K562 (cell line): ENCODE measurements around the gene GPX2. TPM values are rescaled to one million over a fixed set of nuclear protein-coding genes. Genes with fewer than 3 reads are reported as not detected.

ENCODE experiments used
- ATF1 ChIP-seq, 2 experiments: fragments of 450-650 bp in 1 of 2; IDR thresholded peaks; 2 replicates each; pipeline ENCODE4 v1.6.1; 2016; ENCODE audit warnings: missing compliant biosample characterization in 1 of 2, missing genetic modification characterization in 1 of 2
- ATF4 ChIP-seq: fragments of 450-650 bp; formaldehyde crosslinking; IDR thresholded peaks from 2 replicates; pipeline ENCODE4 v1.4.0; 2022; ENCODE audit warnings: mild to moderate bottlenecking, moderate library complexity
- CREB3L1 ChIP-seq: fragments of 450-650 bp; IDR thresholded peaks from 2 replicates; pipeline ENCODE4 v1.6.1; 2014; ENCODE audit warnings: low read depth, mild to moderate bottlenecking, moderate library complexity, borderline replicate concordance
- TAF7 ChIP-seq: fragments of 450-650 bp; IDR thresholded peaks from 2 replicates; pipeline ENCODE4 v1.6.1; 2016; ENCODE audit warnings: missing genetic modification characterization, missing compliant biosample characterization
- TRIM25 ChIP-seq: fragments of 450-650 bp; IDR thresholded peaks from 2 replicates; pipeline ENCODE4 v1.7.0; 2016; ENCODE audit warnings: borderline replicate concordance
- WHSC1 ChIP-seq: IDR thresholded peaks from one replicate; pipeline ENCODE4 v1.6.1; 2012; ENCODE audit warnings: low read length, control low read depth, inconsistent platforms
- polyA plus RNA-seq, 8 experiments: library from polyadenylated mRNA; depleted of rRNA in 4 of 8; stranded (reverse) in 5 of 8; unstranded in 3 of 8; fragments of >200 nt; fragmentation: Nextera tagmentation in 2 of 8; fragmentation: Illumina TruSeq in 1 of 8; extraction: Ambion mirVana in 2 of 8; extraction: Trizol in 1 of 8; gene quantifications; 2 replicates each; pipeline versions ENCODE4 v1.2.1 to v1.2.3, GENCODE V29; 2011 to 2014; ENCODE audit warnings: inconsistent platforms in 1 of 8, missing spikeins in 1 of 8
- total RNA-seq, 7 experiments: library from RNA; depleted of rRNA in 6 of 7; stranded (reverse); fragments of >200 nt in 6 of 7; fragmentation: Illumina TruSeq in 2 of 7; extraction: Trizol in 2 of 7; gene quantifications; 2 replicates each; pipeline versions ENCODE4 v1.2.1 to v1.2.3, GENCODE V29; 2011 to 2021; ENCODE audit warnings: low replicate concordance in 1 of 7
- TF ChIP-seq, protein P1 (sequence below): fragments of 450-650 bp; IDR thresholded peaks from 2 replicates; pipeline ENCODE4 v1.6.1; 2018; ENCODE audit not compliant: partially characterized antibody
- TF ChIP-seq, protein P2 (sequence below): sonication (generic); formaldehyde crosslinking; IDR thresholded peaks from 2 replicates; pipeline ENCODE4 v1.9.0; 2022; ENCODE audit warnings: mild to moderate bottlenecking, missing genetic modification reagents

Gene GPX2
- total and polyA plus RNA-seq, 9 of the 15 experiments (the other 6 are each of a cell fraction or from before 2014, with no cell fraction given): 0.24 TPM; not detected in 8

DNA sequence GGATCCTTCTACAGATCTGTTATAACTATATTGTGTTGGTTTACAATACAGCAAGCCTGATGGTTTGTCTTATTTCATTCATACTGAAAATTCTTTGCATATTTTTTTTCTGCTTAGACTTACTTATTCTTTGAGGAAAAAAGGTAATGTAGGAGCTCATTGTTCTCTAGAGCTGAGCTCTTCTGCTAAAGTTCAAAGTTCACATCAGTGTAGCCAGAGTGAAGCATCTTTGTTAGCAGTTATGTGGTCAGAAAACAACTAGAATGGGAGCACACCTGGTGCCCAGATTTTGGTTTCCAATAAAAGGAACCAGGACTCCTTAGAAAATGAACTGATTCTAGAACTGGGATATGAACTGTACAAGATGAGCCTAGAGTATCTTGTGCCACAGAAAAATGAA, 10.3 kb downstream of the GPX2 start (continued):
- TF ChIP-seq, protein P1, sequence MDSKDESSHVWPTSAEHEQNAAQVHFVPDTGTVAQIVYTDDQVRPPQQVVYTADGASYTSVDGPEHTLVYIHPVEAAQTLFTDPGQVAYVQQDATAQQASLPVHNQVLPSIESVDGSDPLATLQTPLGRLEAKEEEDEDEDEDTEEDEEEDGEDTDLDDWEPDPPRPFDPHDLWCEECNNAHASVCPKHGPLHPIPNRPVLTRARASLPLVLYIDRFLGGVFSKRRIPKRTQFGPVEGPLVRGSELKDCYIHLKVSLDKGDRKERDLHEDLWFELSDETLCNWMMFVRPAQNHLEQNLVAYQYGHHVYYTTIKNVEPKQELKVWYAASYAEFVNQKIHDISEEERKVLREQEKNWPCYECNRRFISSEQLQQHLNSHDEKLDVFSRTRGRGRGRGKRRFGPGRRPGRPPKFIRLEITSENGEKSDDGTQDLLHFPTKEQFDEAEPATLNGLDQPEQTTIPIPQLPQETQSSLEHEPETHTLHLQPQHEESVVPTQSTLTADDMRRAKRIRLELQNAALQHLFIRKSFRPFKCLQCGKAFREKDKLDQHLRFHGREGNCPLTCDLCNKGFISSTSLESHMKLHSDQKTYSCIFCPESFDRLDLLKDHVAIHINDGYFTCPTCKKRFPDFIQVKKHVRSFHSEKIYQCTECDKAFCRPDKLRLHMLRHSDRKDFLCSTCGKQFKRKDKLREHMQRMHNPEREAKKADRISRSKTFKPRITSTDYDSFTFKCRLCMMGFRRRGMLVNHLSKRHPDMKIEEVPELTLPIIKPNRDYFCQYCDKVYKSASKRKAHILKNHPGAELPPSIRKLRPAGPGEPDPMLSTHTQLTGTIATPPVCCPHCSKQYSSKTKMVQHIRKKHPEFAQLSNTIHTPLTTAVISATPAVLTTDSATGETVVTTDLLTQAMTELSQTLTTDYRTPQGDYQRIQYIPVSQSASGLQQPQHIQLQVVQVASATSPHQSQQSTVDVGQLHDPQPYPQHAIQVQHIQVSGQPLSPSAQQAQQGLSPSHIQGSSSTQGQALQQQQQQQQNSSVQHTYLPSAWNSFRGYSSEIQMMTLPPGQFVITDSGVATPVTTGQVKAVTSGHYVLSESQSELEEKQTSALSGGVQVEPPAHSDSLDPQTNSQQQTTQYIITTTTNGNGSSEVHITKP: no peak
- no peak for TF ChIP-seq CREB3L1
- TF ChIP-seq WHSC1: no peak
- TF ChIP-seq, protein P2, sequence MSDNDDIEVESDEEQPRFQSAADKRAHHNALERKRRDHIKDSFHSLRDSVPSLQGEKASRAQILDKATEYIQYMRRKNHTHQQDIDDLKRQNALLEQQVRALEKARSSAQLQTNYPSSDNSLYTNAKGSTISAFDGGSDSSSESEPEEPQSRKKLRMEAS (CRISPR knock-in tag): no peak
- no peak for TF ChIP-seq TRIM25
- TF ChIP-seq ATF1 (CRISPR knock-in tag; IDR thresholded peaks at IDR 0.05): no peak
- TF ChIP-seq ATF1 (tag; IDR thresholded peaks at IDR 0.05): no peak
- TF ChIP-seq TAF7: no peak
- TF ChIP-seq ATF4 (CRISPR knock-in tag): no peak
